K562 (cell line): ENCODE results near the gene CEND1. TPM values are rescaled to one million over a fixed set of nuclear protein-coding genes. Genes with fewer than 3 reads are reported as not detected.

Source experiments
- BDP1 ChIP-seq: IDR thresholded peaks from 3 replicates; pipeline ENCODE4 v1.6.1; 2011; ENCODE audit not compliant: insufficient read length, insufficient read depth
- BHLHE40 ChIP-seq: IDR thresholded peaks from 2 replicates; pipeline ENCODE4 v1.6.1; 2011; ENCODE audit warnings: low read length, improper control_type of control experiment
- DNMT1 ChIP-seq: fragments of 450-650 bp; IDR thresholded peaks from 2 replicates; pipeline ENCODE4 v1.6.1; 2016; ENCODE audit warnings: antibody characterized with exemption, mild to moderate bottlenecking
- GABPA ChIP-seq: fragments of 200-800 bp; sonication (Bioruptor generic); conservative IDR thresholded peaks from 2 replicates; pipeline ENCODE4 v1.6.1; 2016; ENCODE audit warnings: low read depth, missing genetic modification characterization, missing compliant biosample characterization
- GTF2F1 ChIP-seq: IDR thresholded peaks from 2 replicates; pipeline ENCODE4 v1.6.1; 2011; ENCODE audit warnings: low read depth, low read length, improper control_type of control experiment
- HCFC1 ChIP-seq: IDR thresholded peaks from 2 replicates; pipeline ENCODE4 v1.6.1; 2012; ENCODE audit warnings: low read depth, low read length, improper control_type of control experiment
- JUNB ChIP-seq: fragments of 450-650 bp; formaldehyde crosslinking; conservative IDR thresholded peaks from 2 replicates; pipeline ENCODE4 v1.4.0; 2020; ENCODE audit warnings: mild to moderate bottlenecking
- NFIC ChIP-seq: fragments of 450-650 bp; IDR thresholded peaks from 2 replicates; pipeline ENCODE4 v1.6.1; 2017; ENCODE audit warnings: mild to moderate bottlenecking, inconsistent platforms
- RBM25 ChIP-seq: fragments of 200-400 bp; formaldehyde crosslinking; IDR thresholded peaks from 2 replicates; pipeline ENCODE4 v1.6.1; 2018; ENCODE audit warnings: low read length, low read depth, moderate library complexity; ENCODE audit not compliant: severe bottlenecking
- RFX7 ChIP-seq: fragments of 250-450 bp; sonication (Bioruptor Pico); IDR thresholded peaks from 2 replicates; pipeline ENCODE4 v1.5.1; 2021; ENCODE audit warnings: mild to moderate bottlenecking
- SIN3A ChIP-seq, 2 experiments: fragments of 150-350 bp in 1 of 2; IDR thresholded peaks; 2 replicates each; pipeline ENCODE4 v1.6.1; 2011 to 2016; ENCODE audit warnings: borderline replicate concordance in 2 of 2, low read depth in 2 of 2, low read length in 2 of 2, mild to moderate bottlenecking in 2 of 2, moderate library complexity in 2 of 2; ENCODE audit not compliant: control insufficient read depth in 1 of 2
- SUPT5H ChIP-seq: fragments of 450-650 bp; IDR thresholded peaks from 2 replicates; pipeline ENCODE4 v1.6.1; 2016
- TAF9B ChIP-seq: fragments of 450-650 bp; IDR thresholded peaks from 2 replicates; pipeline ENCODE4 v1.6.1; 2018; ENCODE audit warnings: mild to moderate bottlenecking; ENCODE audit not compliant: partially characterized antibody
- TCF7L2 ChIP-seq: fragments of 150-350 bp; IDR thresholded peaks from 2 replicates; pipeline ENCODE4 v1.6.1; 2016; ENCODE audit warnings: low read depth, mild to moderate bottlenecking, low read length, moderate library complexity
- ZBTB2 ChIP-seq: fragments of 450-650 bp; IDR thresholded peaks from 2 replicates; pipeline ENCODE4 v1.6.1; 2016; ENCODE audit warnings: antibody characterized with exemption
- ZFP91 ChIP-seq: sonication (generic); formaldehyde crosslinking; IDR thresholded peaks from 2 replicates; pipeline ENCODE4 v1.8.0; 2022; ENCODE audit warnings: mild to moderate bottlenecking, missing genetic modification reagents
- ZNF12 ChIP-seq: sonication (generic); formaldehyde crosslinking; IDR thresholded peaks from 2 replicates; pipeline ENCODE4 v1.4.0; 2020; ENCODE audit warnings: mild to moderate bottlenecking, missing genetic modification reagents
- ZNF274 ChIP-seq: IDR thresholded peaks from 2 replicates; pipeline ENCODE4 v1.6.1; 2011; ENCODE audit warnings: low read depth, mild to moderate bottlenecking, low read length, moderate library complexity, borderline replicate concordance
- ZNF280B ChIP-seq: fragments of 250-450 bp; sonication (Bioruptor Pico); IDR thresholded peaks from 2 replicates; pipeline ENCODE4 v1.5.1; 2021; ENCODE audit warnings: mild to moderate bottlenecking
- ZNF3 ChIP-seq: fragments of 250-450 bp; sonication (Bioruptor Pico); IDR thresholded peaks from 2 replicates; pipeline ENCODE4 v1.5.0; 2021; ENCODE audit warnings: mild to moderate bottlenecking, moderate library complexity
- ZNF445 ChIP-seq: fragments of 250-450 bp; sonication (Bioruptor Pico); IDR thresholded peaks from 2 replicates; pipeline ENCODE4 v1.4.0; 2020; ENCODE audit warnings: low read depth, mild to moderate bottlenecking, moderate library complexity
- ZNF511 ChIP-seq: sonication (generic); formaldehyde crosslinking; IDR thresholded peaks from 2 replicates; pipeline ENCODE4 v1.8.0; 2022; ENCODE audit warnings: mild to moderate bottlenecking, missing genetic modification reagents
- ZNF740 ChIP-seq, 3 experiments: fragments of 200-800 bp in 1 of 3; sonication (Bioruptor generic) in 1 of 3; sonication (generic) in 1 of 3; formaldehyde crosslinking in 1 of 3; IDR thresholded peaks; 2 replicates each; pipeline versions ENCODE4 v1.6.1 to v1.8.0; 2016 to 2022; ENCODE audit warnings: mild to moderate bottlenecking in 2 of 3, missing compliant biosample characterization in 2 of 3, missing genetic modification characterization in 2 of 3, missing genetic modification reagents in 1 of 3
- polyA plus RNA-seq, 8 experiments: library from polyadenylated mRNA; depleted of rRNA in 4 of 8; stranded (reverse) in 5 of 8; unstranded in 3 of 8; fragments of >200 nt; fragmentation: Nextera tagmentation in 2 of 8; fragmentation: Illumina TruSeq in 1 of 8; extraction: Ambion mirVana in 2 of 8; extraction: Trizol in 1 of 8; gene quantifications; 2 replicates each; pipeline versions ENCODE4 v1.2.1 to v1.2.3, GENCODE V29; 2011 to 2014; ENCODE audit warnings: inconsistent platforms in 1 of 8, missing spikeins in 1 of 8
- total RNA-seq, 7 experiments: library from RNA; depleted of rRNA in 6 of 7; stranded (reverse); fragments of >200 nt in 6 of 7; fragmentation: Illumina TruSeq in 2 of 7; extraction: Trizol in 2 of 7; gene quantifications; 2 replicates each; pipeline versions ENCODE4 v1.2.1 to v1.2.3, GENCODE V29; 2011 to 2021; ENCODE audit warnings: low replicate concordance in 1 of 7

The CEND1 gene
- total and polyA plus RNA-seq, 9 of the 15 experiments (the other 6 are each of a cell fraction or from before 2014, with no cell fraction given) = 0.13 to 0.18 (median 0.16) TPM; not detected in 6

GRCh38 chr11:832529-833113 is 42.7 kb upstream of the CEND1 start, which contains the start of gene CD151 (continued):
- TF ChIP-seq ZFP91 (no peak), RBM25 (no peak), SIN3A (IDR thresholded peaks at IDR 0.05; ENCODE audit: borderline replicate concordance in 2 of 2, control insufficient read depth in 1 of 2, low read depth in 2 of 2, low read length in 2 of 2) (no peak; a peak in 1 of 4 replicates), ZNF280B (CRISPR knock-in tag) (no peak), TCF7L2 (no peak), HCFC1 (no peak), ZNF740 (CRISPR knock-in tag; IDR thresholded peaks at IDR 0.05) (no peak), ZNF740 (tag; IDR thresholded peaks at IDR 0.05) (0 out of 4 replicates have a peak, but pooled peaks of 1 of the 2 experiments have one; percentile 17), JUNB (CRISPR knock-in tag) (no peak), ZNF445 (CRISPR knock-in tag) (no peak), RFX7 (no peak), ZNF274 (no peak), ZBTB2 (0 out of 2 replicates have a peak, but pooled peaks have one; percentile 29), ZNF511 (CRISPR knock-in tag) (no peak), BDP1 (no peak), GABPA (tag) (0 out of 2 replicates have a peak, but pooled peaks have one; percentile 16), ZNF12 (CRISPR knock-in tag) (no peak), TAF9B (no peak), GTF2F1 (no peak), BHLHE40 (no peak), DNMT1 (no peak), ZNF3 (CRISPR knock-in tag) (no peak), NFIC (no peak), SUPT5H (peak; percentile 52)
